ENCODE measurements around the gene MTX2. TPM values are rescaled to one million over a fixed set of nuclear protein-coding genes. Genes with fewer than 3 reads are reported as not detected.

MTX2 gene
- total RNA-seq, 1 experiment from 2014 or later = 33.7 TPM

DNA sequence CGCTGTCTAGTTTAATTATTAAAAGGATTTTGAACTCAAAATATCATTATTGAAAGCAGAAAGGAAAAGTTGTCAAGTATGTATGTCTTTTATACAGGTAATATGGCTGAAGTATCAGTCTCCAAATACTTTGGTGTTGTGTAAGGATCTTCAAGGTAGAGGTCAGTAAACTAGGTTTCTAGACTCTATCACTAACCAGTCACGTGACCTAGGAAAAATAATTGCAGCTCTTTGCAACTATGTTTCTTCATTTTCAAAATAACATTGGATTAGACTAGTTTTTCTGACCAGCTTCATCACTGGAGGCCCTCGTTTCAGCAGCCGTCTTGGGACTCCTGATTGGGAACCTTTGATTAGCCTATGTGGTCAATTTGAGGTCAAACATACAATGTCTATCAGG, 21.4 kb upstream of the MTX2 start:
- Mint-ChIP-seq H3K36me3 (ENCODE audit: insufficient read depth, unreplicated experiment) (no peaks in the 10 kb centered on the region), H3K4me3 (ENCODE audit: unreplicated experiment) (no peak overlapping the region), H3K4me1 (ENCODE audit: low read depth, unreplicated experiment) (no peaks in the 10 kb centered on the region), H3K27me3 (ENCODE audit: insufficient read depth, unreplicated experiment) (peaks cover 12% of the 10 kb centered on the region), H3K27ac (ENCODE audit: unreplicated experiment) (no peak overlapping the region), H3K9me3 (ENCODE audit: unreplicated experiment) (no peaks in the 10 kb centered on the region)
- Histone ChIP-seq H3K27me3 (replicated peaks; ENCODE audit: control insufficient read depth, insufficient read depth, low read length) (no peaks in the 10 kb centered on the region), H3K36me3 (ENCODE audit: control insufficient read depth, insufficient read depth, low read length) (no peaks in the 10 kb centered on the region), H3K4me1 (no peaks in the 10 kb centered on the region), H3K4me3 (ENCODE audit: low read depth, low read length) (no peak overlapping the region), H3K9me3 (no peaks in the 10 kb centered on the region)
- TF ChIP-seq, protein P1, sequence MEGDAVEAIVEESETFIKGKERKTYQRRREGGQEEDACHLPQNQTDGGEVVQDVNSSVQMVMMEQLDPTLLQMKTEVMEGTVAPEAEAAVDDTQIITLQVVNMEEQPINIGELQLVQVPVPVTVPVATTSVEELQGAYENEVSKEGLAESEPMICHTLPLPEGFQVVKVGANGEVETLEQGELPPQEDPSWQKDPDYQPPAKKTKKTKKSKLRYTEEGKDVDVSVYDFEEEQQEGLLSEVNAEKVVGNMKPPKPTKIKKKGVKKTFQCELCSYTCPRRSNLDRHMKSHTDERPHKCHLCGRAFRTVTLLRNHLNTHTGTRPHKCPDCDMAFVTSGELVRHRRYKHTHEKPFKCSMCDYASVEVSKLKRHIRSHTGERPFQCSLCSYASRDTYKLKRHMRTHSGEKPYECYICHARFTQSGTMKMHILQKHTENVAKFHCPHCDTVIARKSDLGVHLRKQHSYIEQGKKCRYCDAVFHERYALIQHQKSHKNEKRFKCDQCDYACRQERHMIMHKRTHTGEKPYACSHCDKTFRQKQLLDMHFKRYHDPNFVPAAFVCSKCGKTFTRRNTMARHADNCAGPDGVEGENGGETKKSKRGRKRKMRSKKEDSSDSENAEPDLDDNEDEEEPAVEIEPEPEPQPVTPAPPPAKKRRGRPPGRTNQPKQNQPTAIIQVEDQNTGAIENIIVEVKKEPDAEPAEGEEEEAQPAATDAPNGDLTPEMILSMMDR (IDR thresholded peaks at IDR 0.05; ENCODE audit: insufficient read depth in 1 of 2, low read depth in 1 of 2, low read length in 1 of 2, severe bottlenecking in 1 of 2, unreplicated experiment in 1 of 2) = no peak
- CTCF ChIA-PET = no interaction called here
- no peak for DNase-seq
- intact Hi-C loops (cut with micrococcal nuclease; ENCODE audit: unreplicated experiment) = no loop called here
- POLR2A ChIA-PET = no interaction called here
- BruUV-seq (replicated peaks) = no TSS peak

DNA sequence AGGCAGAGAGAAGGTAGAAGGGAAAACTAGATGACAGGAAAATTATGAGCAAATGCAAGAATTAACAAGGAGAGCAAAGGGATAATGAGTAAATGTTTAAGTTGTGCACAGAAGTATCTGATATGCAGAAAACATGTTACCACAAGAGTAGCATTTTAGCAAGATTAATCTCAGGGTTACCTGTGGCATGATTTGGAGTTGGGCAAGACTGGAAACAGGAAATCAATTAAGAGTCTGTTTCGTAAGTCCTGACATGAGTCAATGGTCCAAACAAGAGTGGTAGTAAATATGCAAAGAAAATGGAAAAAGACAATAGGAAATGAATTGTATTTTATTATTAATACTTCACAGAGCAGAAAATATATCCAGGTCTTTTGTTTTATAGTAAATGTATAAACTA, 17.3 kb upstream of the MTX2 start:
- intact Hi-C loops (cut with micrococcal nuclease; ENCODE audit: unreplicated experiment) = no loop called here
- Histone ChIP-seq H3K27me3 (replicated peaks; ENCODE audit: control insufficient read depth, insufficient read depth, low read length) (no peaks in the 10 kb centered on the region), H3K36me3 (ENCODE audit: control insufficient read depth, insufficient read depth, low read length) (no peaks in the 10 kb centered on the region), H3K4me1 (no peaks in the 10 kb centered on the region), H3K9me3 (no peaks in the 10 kb centered on the region), H3K4me3 (ENCODE audit: low read depth, low read length) (no peak overlapping the region)
- Mint-ChIP-seq H3K4me1 (ENCODE audit: low read depth, unreplicated experiment) (no peaks in the 10 kb centered on the region), H3K27me3 (ENCODE audit: insufficient read depth, unreplicated experiment) (peaks cover 15% of the 10 kb centered on the region), H3K27ac (ENCODE audit: unreplicated experiment) (no peak overlapping the region), H3K9me3 (ENCODE audit: unreplicated experiment) (no peaks in the 10 kb centered on the region), H3K4me3 (ENCODE audit: unreplicated experiment) (no peak overlapping the region), H3K36me3 (ENCODE audit: insufficient read depth, unreplicated experiment) (no peaks in the 10 kb centered on the region)
- ChIA-PET CTCF (no interaction called here), POLR2A (no interaction called here)
- no TSS peak for BruUV-seq (replicated peaks)
- TF ChIP-seq, protein P1 (IDR thresholded peaks at IDR 0.05; ENCODE audit: insufficient read depth in 1 of 2, low read depth in 1 of 2, low read length in 1 of 2, severe bottlenecking in 1 of 2, unreplicated experiment in 1 of 2) = no peak
- no peak for DNase-seq

DNA sequence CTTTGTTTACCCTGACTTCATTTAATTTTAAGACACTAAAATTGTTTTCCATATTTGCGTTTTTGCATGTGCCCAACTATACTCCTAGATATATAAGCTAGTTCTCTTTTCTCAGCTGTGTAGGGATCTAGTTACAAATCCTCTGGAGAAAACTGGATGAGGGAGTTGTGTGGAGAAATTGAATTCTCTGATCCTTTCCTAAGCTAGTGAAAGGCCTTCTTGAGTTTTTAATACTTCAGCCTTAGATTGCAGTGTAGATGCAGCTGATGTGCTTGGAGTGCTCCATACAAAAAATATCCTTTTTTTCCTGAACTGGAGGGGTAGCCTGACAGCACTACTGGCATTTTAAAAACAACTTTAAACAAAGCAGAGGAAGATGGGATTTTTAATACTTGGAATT, 8.6 kb upstream of the MTX2 start:
- POLR2A ChIA-PET = no interaction called here
- no peak for DNase-seq
- H3K4me1 Mint-ChIP-seq (ENCODE audit: low read depth, unreplicated experiment) = no peaks in the 10 kb centered on the region

More for the DNA sequence above, 8.6 kb upstream of the MTX2 start:
- BruUV-seq (replicated peaks) = no TSS peak
- H3K4me3 Mint-ChIP-seq (ENCODE audit: unreplicated experiment) = no peak overlapping the region
- no peak overlapping the region for H3K4me3 ChIP-seq (ENCODE audit: low read depth, low read length)
- intact Hi-C loops (cut with micrococcal nuclease; ENCODE audit: unreplicated experiment) = no loop called here
- CTCF ChIA-PET = no interaction called here
- H3K9me3 Mint-ChIP-seq (ENCODE audit: unreplicated experiment) = no peaks in the 10 kb centered on the region
- H3K4me1 ChIP-seq = no peaks in the 10 kb centered on the region
- H3K9me3 ChIP-seq = no peaks in the 10 kb centered on the region
- peaks cover 9% of the 10 kb centered on the region for H3K27me3 Mint-ChIP-seq (ENCODE audit: insufficient read depth, unreplicated experiment)
- H3K36me3 ChIP-seq (ENCODE audit: control insufficient read depth, insufficient read depth, low read length) = no peaks in the 10 kb centered on the region
- TF ChIP-seq, protein P1 (IDR thresholded peaks at IDR 0.05; ENCODE audit: insufficient read depth in 1 of 2, low read depth in 1 of 2, low read length in 1 of 2, severe bottlenecking in 1 of 2, unreplicated experiment in 1 of 2) = no peak
- no peaks in the 10 kb centered on the region for H3K36me3 Mint-ChIP-seq (ENCODE audit: insufficient read depth, unreplicated experiment)
- H3K27ac Mint-ChIP-seq (ENCODE audit: unreplicated experiment) = no peak overlapping the region
- H3K27me3 ChIP-seq (replicated peaks; ENCODE audit: control insufficient read depth, insufficient read depth, low read length) = no peaks in the 10 kb centered on the region

Data from Caco-2 (cell line).